HuH-7 (cell line): Measurements from ENCODE around the gene JAKMIP3.
"Not testable (repeated sequence)": the region's sequence is repeated elsewhere in the genome, so short reads cannot be mapped to it uniquely, and the experiment has no call there.

Experiments used
- DNase-seq: peaks from one replicate; pipeline ENCODE4 v3.0.0; 2011; ENCODE audit warnings: low spot score

Gene JAKMIP3

GRCh38 chr10:132064771-132065437 lies 842 bp upstream of the JAKMIP3 start:
- no peak for DNase-seq

- DNase-seq: no peak
Measured at GRCh38 chr10:132066186-132066585, 440 bp downstream of the JAKMIP3 start.

- DNase-seq: no peak
Measured at GRCh38 chr10:132066812-132067211, 1.1 kb downstream of the JAKMIP3 start.

- DNase-seq: no peak
Measured at GRCh38 chr10:132068431-132069121, 2.8 kb downstream of the JAKMIP3 start.

GRCh38 chr10:132069122-132069848 lies 3.5 kb downstream of the JAKMIP3 start:
- no peak for DNase-seq

GRCh38 chr10:132069849-132070182 lies 4.1 kb downstream of the JAKMIP3 start:
- no peak for DNase-seq

- no peak for DNase-seq
Measured at GRCh38 chr10:132070724-132071123, 5.0 kb downstream of the JAKMIP3 start.

- DNase-seq: no peak
Measured at GRCh38 chr10:132071667-132072066, 5.9 kb downstream of the JAKMIP3 start.

GRCh38 chr10:132075909-132076577 lies 10.3 kb downstream of the JAKMIP3 start:
- DNase-seq: no peak

GRCh38 chr10:132076578-132077081 lies 10.9 kb downstream of the JAKMIP3 start:
- no peak for DNase-seq

GRCh38 chr10:132077091-132077490 lies 11.3 kb downstream of the JAKMIP3 start:
- DNase-seq: no peak

- DNase-seq: no peak
Measured at GRCh38 chr10:132078746-132079345, 13.1 kb downstream of the JAKMIP3 start.

- not testable (repeated sequence) for DNase-seq
Measured at GRCh38 chr10:132084384-132084783, 18.6 kb downstream of the JAKMIP3 start.

GRCh38 chr10:132093236-132093635 lies 27.5 kb downstream of the JAKMIP3 start:
- not testable (repeated sequence) for DNase-seq

GRCh38 chr10:132094581-132095234 lies 29.0 kb downstream of the JAKMIP3 start:
- DNase-seq: no peak

GRCh38 chr10:132095403-132096113 lies 29.8 kb downstream of the JAKMIP3 start:
- DNase-seq: no peak

- no peak for DNase-seq
Measured at GRCh38 chr10:132096223-132096622, 30.5 kb downstream of the JAKMIP3 start.

GRCh38 chr10:132096863-132097478 lies 31.2 kb downstream of the JAKMIP3 start:
- DNase-seq: no peak

GRCh38 chr10:132097609-132098377 lies 32.0 kb downstream of the JAKMIP3 start:
- no peak for DNase-seq
